ENCODE data around the gene ITGA3. TPM values are rescaled to one million over a fixed set of nuclear protein-coding genes. Genes with fewer than 3 reads are reported as not detected.

Gene ITGA3
- total RNA-seq, 1 donor = 266 TPM

DNA sequence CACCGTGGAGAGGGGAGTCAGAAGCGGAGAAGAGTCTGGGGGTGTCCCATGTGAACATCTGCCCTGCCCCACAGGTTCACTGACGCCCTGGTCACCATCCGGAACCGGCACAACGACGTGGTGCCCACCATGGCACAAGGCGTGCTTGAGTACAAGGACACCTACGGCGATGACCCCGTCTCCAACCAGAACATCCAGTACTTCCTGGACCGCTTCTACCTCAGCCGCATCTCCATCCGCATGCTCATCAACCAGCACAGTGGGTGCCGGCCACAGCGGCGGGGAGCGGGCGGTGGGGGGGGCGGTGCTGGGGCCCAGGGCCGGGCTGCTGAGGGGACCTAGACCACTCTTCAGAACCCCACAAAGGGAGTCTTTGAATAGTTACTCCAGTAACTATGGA is 49.9 kb downstream of the ITGA3 start:
- DNase-seq (ENCODE audit: low read depth) = no peak
- no peak overlapping the region for H3K4me3 ChIP-seq (ENCODE audit: low read depth, low read length)
- TF ChIP-seq, protein P1, sequence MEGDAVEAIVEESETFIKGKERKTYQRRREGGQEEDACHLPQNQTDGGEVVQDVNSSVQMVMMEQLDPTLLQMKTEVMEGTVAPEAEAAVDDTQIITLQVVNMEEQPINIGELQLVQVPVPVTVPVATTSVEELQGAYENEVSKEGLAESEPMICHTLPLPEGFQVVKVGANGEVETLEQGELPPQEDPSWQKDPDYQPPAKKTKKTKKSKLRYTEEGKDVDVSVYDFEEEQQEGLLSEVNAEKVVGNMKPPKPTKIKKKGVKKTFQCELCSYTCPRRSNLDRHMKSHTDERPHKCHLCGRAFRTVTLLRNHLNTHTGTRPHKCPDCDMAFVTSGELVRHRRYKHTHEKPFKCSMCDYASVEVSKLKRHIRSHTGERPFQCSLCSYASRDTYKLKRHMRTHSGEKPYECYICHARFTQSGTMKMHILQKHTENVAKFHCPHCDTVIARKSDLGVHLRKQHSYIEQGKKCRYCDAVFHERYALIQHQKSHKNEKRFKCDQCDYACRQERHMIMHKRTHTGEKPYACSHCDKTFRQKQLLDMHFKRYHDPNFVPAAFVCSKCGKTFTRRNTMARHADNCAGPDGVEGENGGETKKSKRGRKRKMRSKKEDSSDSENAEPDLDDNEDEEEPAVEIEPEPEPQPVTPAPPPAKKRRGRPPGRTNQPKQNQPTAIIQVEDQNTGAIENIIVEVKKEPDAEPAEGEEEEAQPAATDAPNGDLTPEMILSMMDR (IDR thresholded peaks at IDR 0.05; ENCODE audit: insufficient read depth, low read depth, low read length) = no peak

DNA sequence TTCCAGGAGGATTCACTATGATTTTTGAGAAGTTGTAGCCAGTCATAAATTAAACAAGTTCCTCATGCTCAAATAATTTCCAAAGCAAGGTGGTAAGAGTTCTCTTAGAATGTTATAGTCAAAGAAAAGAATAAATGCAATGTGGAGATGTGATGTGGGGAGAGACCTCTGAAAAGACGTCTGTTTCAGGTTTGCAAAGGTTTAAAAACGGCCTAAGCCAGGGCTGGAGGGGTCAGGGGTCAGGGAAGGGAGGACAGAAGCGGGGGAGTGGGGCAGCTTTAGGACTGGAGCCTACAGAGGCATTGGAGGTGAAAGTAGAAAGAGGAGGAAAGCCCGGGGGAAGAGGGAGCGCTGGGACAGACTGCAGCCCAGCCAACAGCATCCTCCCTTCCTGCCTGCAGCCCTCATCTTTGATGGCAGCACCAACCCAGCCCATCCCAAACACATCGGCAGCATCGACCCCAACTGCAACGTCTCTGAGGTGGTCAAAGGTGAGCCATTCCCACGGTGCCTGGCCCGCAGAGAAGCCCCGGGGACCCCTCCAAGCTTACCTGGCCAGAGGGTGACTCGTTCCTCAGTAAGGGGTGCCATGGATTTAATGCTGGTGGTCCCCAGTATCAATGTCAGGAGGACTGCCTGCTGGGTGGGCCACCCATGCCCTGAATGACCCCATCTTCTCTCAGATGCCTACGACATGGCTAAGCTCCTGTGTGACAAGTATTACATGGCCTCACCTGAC is 50.7 kb downstream of the ITGA3 start:
- DNase-seq (ENCODE audit: low read depth) = no peak
- H3K4me3 ChIP-seq (ENCODE audit: low read depth, low read length) = no peak overlapping the region
- TF ChIP-seq, protein P1 (IDR thresholded peaks at IDR 0.05; ENCODE audit: insufficient read depth, low read depth, low read length) = no peak

DNA sequence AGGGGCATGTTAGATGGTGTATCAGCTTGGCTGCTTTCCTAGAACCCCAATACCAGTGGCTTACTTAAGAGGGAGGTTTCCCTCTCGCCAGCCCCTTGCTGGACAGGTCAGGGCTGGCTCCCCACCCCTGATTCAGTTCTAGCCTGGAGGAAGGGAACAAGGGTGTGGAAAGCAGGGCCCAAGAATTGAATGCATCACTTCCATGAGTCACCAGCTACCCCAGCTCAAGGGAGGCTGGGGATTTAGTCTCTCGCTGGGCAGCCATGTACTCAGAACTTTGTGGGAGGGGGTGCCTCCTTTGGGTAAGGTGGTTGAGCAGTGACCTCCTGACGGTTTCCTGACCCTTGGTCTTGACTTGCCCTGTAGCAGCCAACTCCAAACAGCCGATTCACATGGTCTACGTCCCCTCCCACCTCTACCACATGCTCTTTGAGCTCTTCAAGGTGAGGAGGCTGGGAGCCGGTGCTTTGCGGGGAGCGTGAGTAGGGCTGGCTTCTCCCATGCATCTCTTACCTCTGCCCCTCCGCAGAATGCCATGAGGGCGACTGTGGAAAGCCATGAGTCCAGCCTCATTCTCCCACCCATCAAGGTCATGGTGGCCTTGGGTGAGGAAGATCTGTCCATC is 52.0 kb downstream of the ITGA3 start:
- TF ChIP-seq, protein P1 (IDR thresholded peaks at IDR 0.05; ENCODE audit: insufficient read depth, low read depth, low read length) = no peak
- H3K4me3 ChIP-seq (ENCODE audit: low read depth, low read length) = no peak overlapping the region
- no peak for DNase-seq (ENCODE audit: low read depth)

DNA sequence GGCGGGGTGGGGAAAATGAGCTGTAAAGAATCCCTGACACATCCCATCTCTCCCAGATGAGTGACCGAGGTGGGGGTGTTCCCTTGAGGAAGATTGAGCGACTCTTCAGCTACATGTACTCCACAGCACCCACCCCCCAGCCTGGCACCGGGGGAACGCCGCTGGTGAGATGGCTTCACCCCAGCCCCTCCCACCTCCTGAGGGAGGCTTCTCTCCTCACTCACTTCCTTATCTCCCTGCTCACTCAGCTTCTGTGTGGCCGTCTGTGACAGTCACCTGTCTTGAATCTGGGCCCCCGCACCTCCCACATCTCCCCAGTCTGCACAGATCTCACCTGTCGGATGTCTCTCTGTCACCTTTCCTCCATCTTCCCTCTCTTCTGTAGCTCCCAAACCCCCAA is 52.6 kb downstream of the ITGA3 start:
- DNase-seq (ENCODE audit: low read depth) = no peak
- TF ChIP-seq, protein P1 (IDR thresholded peaks at IDR 0.05; ENCODE audit: insufficient read depth, low read depth, low read length) = no peak
- no peak overlapping the region for H3K4me3 ChIP-seq (ENCODE audit: low read depth, low read length)

DNA sequence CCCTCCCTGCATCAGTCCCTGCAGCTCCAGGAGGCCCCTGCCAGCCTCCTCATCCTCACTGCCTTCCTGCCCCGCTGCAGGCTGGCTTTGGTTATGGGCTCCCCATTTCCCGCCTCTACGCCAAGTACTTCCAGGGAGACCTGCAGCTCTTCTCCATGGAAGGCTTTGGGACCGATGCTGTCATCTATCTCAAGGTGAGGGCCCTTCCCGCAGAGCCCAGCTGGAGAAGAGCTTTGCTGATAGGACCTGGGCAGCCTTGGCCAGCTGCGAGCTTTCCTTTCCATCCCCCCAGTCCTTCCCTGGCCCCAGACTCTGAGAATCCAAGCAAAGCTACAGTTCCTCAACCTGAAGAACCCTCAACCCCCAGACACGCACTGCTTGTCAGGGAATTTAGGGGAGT is 53.3 kb downstream of the ITGA3 start:
- no peak for DNase-seq (ENCODE audit: low read depth)
- H3K4me3 ChIP-seq (ENCODE audit: low read depth, low read length) = no peak overlapping the region
- TF ChIP-seq, protein P1 (IDR thresholded peaks at IDR 0.05; ENCODE audit: insufficient read depth, low read depth, low read length) = no peak

DNA sequence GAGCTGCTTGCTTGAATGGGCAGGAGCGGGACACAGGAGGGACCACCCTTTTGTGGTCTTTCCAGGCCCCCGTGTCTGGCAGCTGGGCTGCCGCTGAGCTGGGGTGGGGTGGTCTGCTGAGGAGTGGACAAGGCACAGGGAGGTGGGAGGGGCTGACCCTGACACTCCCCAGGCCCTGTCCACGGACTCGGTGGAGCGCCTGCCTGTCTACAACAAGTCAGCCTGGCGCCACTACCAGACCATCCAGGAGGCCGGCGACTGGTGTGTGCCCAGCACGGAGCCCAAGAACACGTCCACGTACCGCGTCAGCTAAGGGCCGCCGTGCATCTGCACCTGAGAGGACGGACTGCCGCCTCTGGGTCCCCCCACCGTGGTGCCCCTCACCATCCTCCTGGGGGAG is 53.9 kb downstream of the ITGA3 start:
- no peak for DNase-seq (ENCODE audit: low read depth)
- H3K4me3 ChIP-seq (ENCODE audit: low read depth, low read length) = no peak overlapping the region
- TF ChIP-seq, protein P1 (IDR thresholded peaks at IDR 0.05; ENCODE audit: insufficient read depth, low read depth, low read length) = no peak
